NT2/D1 (cell line): Measurements from ENCODE around the gene APOL6.

Experiments
- SUZ12 ChIP-seq: IDR thresholded peaks from 2 replicates; pipeline ENCODE4 v1.6.1; 2011; ENCODE audit not compliant: insufficient read length, insufficient read depth; ENCODE audit errors: extremely low read depth
- YY1 ChIP-seq: IDR thresholded peaks from 2 replicates; pipeline ENCODE4 v1.6.1; 2011; ENCODE audit not compliant: insufficient read length, insufficient read depth
- ZNF274 ChIP-seq: IDR thresholded peaks from 2 replicates; pipeline ENCODE4 v1.6.1; 2011; ENCODE audit warnings: mild to moderate bottlenecking, low read depth, low read length

DNA sequence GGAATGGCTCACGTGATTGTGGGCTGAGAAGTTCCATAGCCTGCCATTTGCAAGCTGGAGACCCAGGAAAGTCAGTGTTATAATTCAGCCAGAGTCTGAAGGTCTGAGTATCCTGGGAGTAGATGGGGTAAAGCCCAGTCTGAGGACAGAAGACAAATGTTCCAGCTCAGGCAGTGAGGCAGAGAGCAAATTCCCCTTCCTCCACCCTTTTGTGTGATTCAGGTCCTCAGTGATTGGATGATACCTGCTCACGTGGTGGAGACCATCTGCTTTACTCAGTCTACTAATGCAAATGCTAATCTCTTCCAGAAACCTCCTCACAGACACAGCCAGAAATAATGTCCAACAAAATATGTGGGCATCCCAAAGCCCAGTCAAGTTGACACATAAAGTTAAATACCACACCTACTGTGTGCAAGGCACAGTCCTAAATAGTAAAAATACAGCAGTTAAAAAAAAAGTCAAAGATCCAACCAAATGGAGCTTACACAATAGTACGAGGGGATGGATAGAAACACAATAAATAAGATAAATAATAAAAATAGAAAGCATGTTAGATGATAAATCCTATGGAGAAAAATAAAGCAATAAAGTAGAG lies 13.2 kb upstream of the APOL6 start:
- TF ChIP-seq SUZ12 (no peak), ZNF274 (no peak), YY1 (no peak)
